ENCODE measurements around the gene GSTO1.
"Not testable (repeated sequence)": the region's sequence is repeated elsewhere in the genome, so short reads cannot be mapped to it uniquely, and the experiment has no call there.

GSTO1 gene

DNA sequence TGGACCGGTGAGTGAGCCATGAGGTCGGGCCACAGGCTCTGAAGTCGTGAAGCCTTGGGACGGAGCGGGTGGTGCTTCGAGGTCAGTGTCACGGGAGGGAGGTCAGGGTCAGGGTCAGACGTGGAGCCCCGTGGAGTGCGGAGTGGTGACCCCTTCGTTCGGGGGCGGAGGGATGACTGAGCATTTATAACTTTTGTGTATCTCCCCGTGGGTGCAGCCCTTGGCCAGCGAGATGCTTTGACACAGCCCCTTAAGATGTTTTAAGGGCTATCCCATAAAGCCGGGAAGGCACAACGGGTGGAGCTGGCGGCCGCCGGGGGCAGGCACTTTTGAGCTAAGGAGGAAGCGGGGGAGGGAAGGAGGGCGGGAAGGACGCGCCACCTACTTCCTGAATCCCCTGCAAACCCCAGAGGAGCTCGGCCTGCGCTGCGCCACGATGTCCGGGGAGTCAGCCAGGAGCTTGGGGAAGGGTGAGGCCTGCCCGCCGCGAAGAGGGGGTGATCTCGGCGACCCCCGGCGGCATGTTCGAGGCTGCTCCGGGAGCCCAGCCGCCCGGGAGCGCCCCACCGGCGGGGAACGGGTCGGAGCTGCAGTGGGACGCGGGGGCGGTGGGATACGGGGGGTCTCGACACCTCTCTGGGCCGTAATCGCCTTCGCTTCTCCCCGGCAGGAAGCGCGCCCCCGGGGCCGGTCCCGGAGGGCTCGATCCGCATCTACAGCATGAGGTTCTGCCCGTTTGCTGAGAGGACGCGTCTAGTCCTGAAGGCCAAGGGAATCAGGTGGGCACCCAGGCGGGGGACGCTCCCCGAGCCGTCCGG lies at the start of gene GSTO1:
Gene GSTO1 (plus strand): TSS at position 400 of the 818 bp plus-strand sequence. CDS start 37 bp downstream, at position 437.
- DNase-seq, result peak; percentile 30

DNA sequence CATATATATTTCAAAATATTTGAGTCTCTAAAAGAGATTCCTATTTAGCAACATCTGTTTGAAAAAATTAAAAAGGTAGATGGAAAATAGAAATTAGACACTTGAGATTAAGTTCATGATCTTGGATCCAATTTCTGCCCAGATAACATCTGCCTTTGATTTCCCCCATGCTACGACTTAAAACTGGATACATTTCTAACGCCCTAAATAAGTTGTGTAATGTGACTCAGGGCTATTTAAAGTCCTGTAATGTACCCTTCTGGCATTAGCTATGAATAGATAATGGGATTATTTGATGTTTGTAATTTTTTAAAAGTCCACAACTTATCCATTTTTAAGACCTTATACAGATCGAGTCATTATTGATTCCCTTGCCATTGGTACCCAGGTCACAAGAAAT lies 46.0 kb upstream of the GSTO1 start:
- no peak for DNase-seq

DNA sequence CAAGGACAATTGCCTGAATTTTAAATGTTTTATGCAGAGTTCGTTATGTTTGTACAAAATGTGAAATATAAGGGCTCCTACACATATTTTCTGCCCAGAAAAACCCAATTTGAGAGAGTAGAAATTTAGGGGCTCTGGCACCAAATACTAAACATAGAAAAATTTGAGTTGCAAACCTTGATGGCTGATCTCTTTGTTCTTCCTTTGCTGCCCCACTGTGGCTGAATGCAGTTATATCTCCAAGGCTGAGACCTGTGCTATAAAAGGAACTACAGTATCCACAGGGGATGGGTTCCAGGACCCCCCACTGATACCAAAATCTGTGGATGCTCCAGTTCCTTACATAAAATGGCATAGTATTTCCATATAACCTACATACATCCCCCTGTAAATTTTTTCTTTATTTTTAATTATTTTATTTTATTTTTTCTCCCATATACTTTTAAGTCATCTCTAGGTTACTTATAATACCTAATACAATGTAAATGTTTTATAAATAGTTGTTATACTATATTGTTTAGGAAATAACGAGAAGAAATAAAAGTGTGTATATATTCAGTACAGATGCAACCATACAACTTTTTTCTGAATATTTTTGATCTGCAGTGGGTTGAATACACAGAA lies 45.0 kb upstream of the GSTO1 start:
- peak; percentile 24 for DNase-seq

DNA sequence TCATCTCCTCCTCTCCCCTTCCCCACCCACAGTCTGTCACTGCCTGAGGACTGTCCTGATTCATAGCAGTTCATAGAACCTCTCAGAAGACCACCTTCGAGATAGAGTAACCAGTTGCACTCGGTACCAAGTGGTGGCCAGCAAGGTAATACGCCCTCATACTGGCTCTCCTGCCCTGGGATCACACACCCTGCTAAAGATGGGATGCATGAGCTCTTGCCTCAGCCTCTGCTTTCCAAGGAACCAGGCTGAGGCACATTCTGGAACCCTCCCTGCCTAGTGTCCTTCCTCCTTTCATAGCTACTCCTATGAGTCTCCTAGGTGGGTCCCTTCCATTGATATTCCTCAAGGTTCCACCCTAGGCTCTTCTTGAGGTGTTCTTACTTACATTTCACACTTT lies 38.1 kb upstream of the GSTO1 start:
- no peak for DNase-seq

DNA sequence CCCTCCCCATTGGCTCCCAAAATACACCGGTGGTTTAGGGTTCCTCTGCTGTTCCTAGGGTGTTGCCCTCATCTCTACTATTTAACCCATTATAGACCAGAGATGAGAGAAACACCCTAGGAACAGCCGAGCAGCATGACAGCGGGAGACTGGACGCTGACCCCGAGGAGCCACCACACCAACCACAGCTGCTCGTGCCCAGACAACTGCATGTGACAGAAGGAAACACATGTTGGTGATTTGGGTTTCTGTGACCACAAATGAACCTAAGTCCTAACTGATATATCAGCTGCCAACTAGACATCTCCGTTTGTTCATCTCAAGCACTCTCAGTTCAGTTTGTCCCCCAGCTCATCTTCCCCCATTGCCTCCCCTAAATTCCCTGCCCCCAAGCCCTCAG lies 35.9 kb upstream of the GSTO1 start:
- DNase-seq, result no peak

DNA sequence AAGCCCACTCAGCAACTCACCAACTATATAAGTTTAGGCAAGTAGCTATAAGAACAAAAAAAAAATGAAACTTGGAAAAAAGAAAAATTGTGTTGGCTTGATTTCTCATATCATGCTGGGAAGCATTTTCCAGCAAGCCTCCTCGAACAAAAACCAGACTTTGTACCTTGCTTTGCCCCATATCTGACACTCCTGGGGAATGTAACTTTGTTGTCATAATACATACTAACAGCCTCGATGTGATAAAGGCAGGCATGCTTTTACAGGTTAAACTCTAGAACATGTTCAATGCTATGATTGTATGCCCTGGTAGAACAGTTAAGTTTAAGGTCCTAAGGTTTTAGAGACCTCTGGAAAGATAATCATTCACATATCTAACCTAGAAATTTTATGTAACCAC lies 34.2 kb upstream of the GSTO1 start:
- DNase-seq, result no peak

DNA sequence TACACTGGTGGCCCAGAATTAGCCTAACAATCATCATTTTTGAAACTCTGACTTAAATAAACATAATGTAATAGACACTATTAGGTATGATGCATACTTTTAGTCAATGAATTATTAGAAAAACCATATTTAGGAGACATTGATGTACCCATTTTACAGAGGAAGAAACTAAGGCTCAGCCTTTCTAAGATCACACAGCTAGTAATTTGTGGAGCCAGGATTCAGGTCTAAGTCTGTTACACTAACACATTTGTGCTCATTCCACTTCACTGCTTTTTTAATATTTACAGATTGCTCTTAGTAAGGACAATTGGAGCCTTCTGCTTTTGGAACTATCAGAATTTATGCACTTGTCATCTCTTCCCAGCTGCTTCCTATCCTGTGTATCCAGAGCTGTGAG lies 31.4 kb upstream of the GSTO1 start:
- no peak for DNase-seq

DNA sequence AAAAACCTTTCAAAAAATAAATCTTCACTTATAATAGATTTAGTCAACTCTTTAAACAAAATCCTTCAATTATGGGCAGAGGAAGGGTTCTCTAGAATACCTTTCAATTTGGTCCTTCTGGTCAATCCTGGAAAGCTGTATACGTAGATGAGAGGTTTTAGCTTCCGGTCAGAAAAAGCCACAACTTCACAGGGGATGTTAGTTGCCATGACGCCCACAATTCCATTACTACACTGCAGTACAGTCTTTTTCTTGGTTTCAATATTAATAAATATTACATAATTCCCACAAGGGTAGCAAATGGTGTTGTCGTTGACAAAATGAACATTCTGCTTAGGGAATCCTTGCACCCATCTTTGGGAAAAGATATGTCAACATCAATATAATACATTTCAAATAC lies 24.2 kb upstream of the GSTO1 start:
- no peak for DNase-seq

DNA sequence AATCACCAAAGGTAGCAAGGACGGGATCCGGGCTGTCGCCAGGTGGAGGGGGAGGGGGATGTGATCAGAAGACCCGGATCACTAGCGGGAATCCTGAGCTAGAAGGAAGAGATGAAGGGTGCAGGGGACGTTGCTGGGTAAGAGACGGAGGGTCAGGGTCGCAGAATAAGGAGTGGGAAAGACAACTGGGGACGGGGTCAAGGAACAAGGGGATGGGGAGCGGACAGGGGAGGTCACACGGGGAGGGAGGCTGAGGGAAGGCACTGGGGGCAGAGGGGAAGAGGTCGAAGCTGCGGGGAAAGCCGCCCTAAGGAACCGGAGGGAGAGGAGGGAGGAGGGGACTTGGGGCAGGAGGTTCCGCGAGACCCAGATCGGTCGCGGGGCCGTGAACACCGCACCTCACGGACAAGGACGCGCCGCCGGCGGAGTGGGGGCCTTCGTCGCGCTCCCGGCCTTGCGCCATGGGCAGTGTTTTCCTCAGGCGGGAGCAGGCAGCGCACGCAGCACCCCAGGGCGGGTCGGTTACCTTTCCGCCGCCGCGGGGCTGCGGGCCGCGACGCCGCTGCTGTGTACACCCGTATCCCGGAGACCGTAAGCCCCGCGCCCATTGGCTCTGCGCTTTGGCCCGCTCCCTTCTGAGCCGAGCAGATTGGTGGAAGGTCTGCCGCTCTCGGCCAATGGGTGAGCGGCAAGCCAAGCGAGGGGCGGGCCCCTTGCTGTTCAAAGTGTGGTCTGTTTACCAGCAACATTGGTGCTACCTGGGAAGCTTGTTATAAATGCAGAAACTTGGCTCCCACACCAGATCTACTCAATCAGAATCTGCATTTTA lies 22.7 kb upstream of the GSTO1 start, which contains the start of gene CFAP43:
Gene CFAP43 (minus strand): TSS at position 581 of the 829 bp plus-strand sequence. CDS start 118 bp downstream, at position 463.
- peak; percentile 94 for DNase-seq

DNA sequence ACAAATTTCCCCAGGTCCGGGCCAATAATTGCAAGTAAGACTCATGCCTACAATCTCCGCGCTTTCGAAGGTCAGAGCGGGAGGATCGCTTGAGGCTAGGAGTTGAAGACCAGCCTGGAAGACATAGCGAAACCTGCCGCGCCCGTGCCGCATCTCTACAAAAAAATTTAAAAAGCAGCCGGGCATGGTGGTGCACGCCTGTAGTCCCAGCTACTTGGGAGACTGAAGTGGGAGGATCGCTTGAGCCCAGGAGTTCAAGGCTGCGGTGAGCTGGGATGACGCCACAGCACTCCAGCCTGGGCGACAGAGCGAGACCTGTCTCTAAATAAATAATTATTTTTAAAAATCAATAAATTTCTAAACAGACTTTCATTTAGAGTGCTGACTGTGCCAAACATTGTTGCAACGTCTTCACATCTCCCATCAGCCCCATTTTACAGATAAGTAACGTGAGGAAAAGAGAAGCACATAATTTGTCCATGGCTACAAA lies 22.0 kb upstream of the GSTO1 start:
- DNase-seq, result no peak

DNA sequence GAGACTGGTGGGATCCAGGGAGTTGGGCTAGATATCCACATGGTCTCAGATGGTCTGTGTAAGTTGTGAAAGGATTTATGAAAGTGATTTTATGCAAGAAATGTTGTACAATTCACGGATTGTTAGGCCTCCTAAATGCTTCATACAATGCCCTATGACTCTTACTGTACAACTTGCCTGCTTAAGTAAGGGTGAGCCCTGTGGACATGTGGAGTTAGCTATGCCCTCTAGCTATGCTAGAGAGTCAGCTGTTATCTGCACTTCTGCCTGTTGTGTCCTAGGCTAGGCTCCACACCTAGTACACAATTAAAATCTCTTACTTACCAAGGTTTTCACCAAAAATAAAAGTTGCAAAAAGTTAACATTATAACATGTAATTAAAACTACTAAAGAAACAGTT lies 20.9 kb upstream of the GSTO1 start:
- DNase-seq, result no peak

DNA sequence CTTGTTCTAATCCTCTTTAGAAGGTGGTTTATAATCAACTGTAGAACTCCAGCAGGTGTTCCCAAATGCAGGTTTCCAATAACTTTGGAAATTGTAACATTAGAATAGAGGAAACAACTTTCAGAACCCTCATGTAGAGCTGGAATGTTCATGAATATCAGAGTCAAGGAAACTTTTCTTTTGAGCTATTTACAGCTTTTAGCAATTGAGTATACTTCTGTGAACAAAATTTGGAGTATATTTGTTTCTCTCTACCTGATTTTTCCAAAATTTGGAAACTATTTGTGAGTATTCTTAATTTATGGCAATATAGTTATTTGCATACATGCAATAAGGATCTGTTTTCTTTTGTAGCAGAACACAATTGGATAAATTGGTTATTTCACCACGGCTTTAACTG lies 19.8 kb upstream of the GSTO1 start:
- DNase-seq, result no peak

DNA sequence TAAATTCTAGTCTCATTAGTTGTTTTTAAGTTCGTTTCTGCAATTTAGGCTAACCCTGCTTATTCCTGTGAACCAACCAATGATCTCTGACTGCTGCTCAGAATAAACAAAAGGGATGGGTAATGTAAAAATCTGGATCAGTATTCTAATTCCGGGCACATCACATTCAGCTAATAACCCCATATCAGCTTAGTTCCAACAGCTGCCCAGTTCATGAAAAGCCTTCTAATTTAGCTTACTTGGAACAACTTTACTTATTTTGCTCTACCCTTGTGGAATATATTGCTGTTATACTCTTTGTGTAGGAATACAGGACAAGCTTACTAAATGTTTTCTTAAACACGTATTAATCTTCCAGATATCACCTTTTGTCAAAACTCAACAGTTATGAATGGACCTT lies 18.9 kb upstream of the GSTO1 start:
- no peak for DNase-seq

DNA sequence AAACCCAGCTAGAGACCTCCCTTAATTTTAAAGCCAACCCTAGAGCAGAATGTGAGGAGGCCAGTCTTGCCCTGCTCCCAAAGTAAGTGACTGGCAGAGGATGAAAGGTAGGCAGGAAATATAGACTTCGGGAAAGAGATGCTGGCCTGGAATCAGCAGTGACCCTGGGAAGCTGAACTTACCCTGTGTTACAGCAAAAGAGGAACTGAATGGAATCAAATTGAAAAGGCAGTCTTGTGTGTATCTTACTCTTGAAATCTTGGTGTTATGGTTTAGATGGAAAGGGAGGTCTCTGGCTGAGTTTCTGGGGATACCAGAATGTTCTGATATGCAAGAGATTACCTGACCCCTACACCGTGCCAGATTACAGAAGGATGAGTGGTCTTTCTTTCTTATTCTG lies 14.6 kb upstream of the GSTO1 start:
- no peak for DNase-seq

DNA sequence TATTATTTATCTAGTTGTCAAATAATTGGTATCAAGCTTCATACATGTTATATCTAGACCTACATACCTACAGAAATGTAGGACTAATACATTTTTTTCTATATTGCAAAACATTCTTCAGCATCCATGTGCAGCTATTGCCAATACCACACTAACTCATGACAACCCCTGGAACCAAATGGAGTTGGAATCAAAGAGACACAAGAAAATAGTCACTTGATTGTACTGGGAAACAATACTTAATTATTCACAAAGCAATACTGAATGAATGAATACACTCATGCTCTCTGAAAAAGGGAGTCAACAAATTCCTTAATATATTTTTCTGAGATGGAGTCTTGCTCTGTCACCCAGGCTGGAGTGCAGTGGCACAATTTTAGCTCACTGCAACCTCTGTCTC lies 12.1 kb upstream of the GSTO1 start:
- DNase-seq, result no peak

DNA sequence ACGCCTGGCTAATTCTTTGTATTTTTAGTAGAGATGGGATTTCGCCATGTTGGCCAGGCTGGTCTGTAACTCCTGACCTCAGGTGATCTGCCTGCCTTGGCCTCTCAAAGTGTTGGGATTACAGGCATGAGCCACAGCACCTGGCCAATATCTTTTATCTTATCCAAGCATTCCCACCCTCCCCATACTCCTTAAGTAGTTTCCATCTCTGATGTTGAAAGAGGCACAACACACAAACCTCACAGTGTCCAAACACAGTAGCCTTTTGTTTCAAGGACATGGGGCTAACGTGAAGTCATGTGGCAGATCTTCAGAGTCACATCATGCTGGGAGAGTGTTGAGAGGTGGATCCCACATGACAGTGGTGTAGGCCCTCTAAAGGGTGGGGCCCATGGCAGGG lies 11.7 kb upstream of the GSTO1 start:
- DNase-seq, result not testable (repeated sequence)

DNA sequence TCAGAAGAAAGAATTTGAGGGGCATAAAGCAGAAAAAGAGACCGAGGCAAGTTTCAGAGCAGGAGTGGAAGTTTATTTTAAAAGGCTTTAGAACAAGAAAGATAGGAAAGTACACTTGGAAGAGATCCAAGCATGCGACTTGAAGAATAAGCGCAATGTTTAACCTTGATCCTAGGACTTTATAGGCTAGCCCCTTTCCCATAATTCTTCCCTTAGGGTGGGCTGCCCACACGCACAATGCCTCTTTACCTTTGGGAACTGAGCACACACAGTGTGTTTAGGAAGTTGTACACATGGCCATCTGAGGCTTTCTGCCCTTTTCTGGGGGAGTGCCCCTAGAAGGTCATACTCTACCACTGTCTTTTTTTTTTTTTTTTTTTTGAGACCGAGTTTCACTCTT lies 11.2 kb upstream of the GSTO1 start:
- DNase-seq, result no peak

DNA sequence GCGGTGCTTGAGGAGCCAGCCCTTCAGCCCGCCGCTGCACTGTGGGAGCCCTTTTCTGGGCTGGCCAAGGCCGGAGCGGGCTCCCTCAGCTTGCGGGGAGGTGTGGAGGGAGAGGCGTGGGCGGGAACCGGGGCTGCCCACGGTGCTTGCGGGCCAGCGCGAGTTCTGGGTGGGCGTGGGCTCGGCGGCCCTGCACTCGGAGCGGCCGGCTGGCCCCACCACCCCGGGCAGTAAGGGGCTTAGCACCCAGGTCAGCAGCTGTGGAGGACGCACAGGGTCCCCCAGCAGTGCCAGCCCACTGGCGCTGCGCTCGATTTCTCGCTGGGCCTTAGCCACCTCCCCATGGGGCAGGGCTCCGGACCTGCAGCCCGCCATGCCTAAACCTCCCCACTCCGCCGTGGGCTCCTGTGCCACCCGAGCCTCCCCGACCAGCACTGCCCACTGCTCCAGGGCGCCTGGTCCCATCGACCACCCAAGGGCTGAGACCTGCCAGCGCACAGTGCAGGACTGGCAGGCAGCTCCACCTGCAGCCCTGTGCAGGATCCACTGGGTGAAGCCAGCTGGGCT lies 9.5 kb upstream of the GSTO1 start:
- DNase-seq, result no peak

DNA sequence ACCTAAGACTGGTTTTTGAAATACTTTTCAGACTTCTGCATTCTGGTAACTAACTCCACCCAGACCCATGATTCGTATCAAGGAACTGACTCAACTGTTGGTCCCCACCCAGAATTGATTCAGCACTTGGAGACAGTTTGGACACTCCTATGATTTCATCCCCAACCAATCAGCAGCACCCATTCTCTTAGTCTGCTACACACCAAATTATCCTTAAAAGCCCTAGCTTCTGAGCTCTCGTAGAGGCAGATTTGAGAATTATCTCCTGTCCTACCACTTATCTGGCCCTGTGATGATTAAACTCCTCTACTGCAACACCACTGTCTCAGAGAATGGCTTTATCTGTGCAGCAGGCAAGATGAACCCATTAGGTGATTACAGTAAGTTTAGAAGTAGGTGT lies 7.7 kb upstream of the GSTO1 start:
- no peak for DNase-seq

DNA sequence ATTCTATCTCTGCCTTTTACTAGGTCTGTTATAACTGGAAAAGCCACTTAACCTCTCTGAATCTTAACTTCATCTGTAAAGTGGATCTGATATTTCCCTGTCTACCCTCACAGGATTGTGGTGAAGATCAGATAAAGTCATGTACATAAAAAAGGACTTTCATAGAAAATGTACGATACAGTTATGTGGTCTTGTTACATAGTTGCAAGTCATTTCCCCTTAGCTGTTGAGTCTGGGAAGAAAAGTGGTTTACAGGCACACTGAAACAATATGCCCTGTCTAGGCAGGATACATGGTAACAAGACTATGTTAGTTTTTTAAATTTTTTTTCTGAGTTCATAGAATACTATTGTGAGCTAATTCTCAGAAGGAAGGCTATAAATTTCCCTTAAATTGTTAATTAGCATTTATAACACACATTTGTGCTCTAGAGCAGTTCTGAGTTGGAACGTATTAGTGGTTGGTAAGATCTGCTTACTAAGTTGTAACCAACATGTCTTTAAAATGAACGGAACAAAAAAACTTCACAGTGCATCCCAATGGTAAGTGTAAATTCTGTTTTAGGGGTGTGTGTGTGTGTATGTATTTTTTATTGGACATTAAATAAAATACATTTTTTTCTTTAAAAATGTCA lies 7.1 kb upstream of the GSTO1 start:
- DNase-seq, result no peak

DNA sequence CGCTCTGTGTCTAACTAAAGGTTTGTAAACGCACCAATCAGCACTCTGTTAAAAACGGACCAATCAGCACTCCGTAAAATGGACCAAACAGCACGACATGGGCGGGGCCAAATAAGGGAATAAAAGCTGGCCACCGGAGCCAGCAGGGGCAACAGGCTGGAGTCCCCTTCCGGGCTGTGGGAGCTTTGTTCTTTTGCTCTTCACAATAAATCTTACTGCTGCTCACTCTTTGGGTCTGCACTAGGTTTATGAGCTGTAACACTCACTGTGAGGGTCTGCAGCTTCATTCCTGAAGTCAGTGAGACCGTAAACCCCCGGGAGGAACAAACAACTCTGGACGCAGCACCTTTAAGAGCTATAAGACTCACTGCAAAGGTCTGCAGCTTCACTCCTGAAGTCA lies 5.8 kb upstream of the GSTO1 start:
- DNase-seq, result not testable (repeated sequence)

DNA sequence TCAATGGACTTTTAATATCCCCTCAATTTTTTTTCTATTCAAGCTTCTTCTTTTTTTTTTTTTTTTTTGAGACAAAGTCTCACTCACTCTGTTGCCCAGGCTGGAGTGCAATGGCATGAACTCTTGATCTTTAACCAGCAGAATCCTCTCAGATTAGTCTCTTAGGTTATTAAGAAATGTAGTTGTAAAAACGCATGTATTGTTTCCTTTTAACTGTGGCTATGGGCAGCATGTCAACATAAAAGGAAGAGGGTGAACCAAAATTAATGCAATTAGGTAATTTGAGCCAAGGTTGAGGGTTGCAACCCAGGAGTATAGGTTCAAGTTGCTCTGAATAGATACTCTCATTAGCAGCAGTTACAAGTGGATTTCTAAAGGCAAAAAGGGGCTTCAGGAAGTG lies 4.3 kb upstream of the GSTO1 start:
- DNase-seq, result no peak

DNA sequence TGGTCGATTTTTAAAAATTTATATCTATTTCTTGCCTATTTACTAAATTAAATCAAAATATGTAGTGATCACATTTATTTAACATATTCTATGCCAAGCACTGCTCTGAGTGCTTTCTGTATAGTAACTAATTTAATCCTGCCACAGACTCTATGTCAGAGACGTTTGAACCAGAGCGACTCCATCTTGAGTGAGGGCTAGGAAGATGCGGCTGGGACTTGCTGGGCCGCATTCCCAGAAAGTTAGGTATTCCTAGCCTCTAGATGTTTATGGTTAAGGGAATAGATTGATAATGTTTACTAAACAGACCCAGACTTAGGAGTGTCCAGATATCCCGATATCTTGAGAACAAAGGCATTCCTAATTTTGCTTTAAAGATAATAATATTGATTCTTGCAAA lies 3.2 kb upstream of the GSTO1 start:
- no peak for DNase-seq
